ENCODE results near the gene SLCO6A1. TPM values are rescaled to one million over a fixed set of nuclear protein-coding genes. Genes with fewer than 3 reads are reported as not detected.
A peak's percentile ranks its signal among the peaks of the same experiment; 100 is the strongest.

The SLCO6A1 gene
- polyA plus RNA-seq, 3 donors: not detected

- Mint-ChIP-seq H3K36me3 (no peaks in the 10 kb centered on the region), H3K27me3 (ENCODE audit: low read depth in 3 of 3) (peaks cover 0 to 1% (median 0%) of the 10 kb centered on the region in 3 donors), H3K27ac (peak overlapping the region in 1 of 7 donors; percentile 54), H3K9me3 (peaks cover 0 to 3% (median 0%) of the 10 kb centered on the region in 7 donors), H3K4me1 (peaks cover 13% of the 10 kb centered on the region), H3K4me3 (no peak overlapping the region)
- H3K4me1 ChIP-seq (ENCODE audit: control insufficient read depth in 1 of 2, insufficient read depth in 2 of 2, low read length in 2 of 2): peaks cover 4 to 12% of the 10 kb centered on the region in 2 donors
- intact Hi-C loops (cut with micrococcal nuclease): no loop called here
- no peak overlapping the region for H3K4me2 ChIP-seq (replicated peaks; ENCODE audit: extremely low read depth, low read length, poor library complexity, severe bottlenecking)
- H3K36me3 ChIP-seq (replicated peaks in 1 of 2; ENCODE audit: control insufficient read depth in 1 of 2, insufficient read depth in 2 of 2, low read length in 2 of 2): no peaks in the 10 kb centered on the region
- peak overlapping the region; percentile 3 for H2AFZ ChIP-seq (ENCODE audit: insufficient read depth, low read depth, low read length, poor library complexity, severe bottlenecking)
- no peak overlapping the region for H3K4me3 ChIP-seq (replicated peaks in 1 of 3; ENCODE audit: low read depth in 2 of 3, low read length in 3 of 3)
- TF ChIP-seq, protein P1, sequence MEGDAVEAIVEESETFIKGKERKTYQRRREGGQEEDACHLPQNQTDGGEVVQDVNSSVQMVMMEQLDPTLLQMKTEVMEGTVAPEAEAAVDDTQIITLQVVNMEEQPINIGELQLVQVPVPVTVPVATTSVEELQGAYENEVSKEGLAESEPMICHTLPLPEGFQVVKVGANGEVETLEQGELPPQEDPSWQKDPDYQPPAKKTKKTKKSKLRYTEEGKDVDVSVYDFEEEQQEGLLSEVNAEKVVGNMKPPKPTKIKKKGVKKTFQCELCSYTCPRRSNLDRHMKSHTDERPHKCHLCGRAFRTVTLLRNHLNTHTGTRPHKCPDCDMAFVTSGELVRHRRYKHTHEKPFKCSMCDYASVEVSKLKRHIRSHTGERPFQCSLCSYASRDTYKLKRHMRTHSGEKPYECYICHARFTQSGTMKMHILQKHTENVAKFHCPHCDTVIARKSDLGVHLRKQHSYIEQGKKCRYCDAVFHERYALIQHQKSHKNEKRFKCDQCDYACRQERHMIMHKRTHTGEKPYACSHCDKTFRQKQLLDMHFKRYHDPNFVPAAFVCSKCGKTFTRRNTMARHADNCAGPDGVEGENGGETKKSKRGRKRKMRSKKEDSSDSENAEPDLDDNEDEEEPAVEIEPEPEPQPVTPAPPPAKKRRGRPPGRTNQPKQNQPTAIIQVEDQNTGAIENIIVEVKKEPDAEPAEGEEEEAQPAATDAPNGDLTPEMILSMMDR (IDR thresholded peaks at IDR 0.05): no peak
- no peaks in the 10 kb centered on the region for H3K9me3 ChIP-seq (replicated peaks in 1 of 2; ENCODE audit: control insufficient read depth in 1 of 2, insufficient read depth in 1 of 2, low read length in 2 of 2)
- no peaks in the 10 kb centered on the region for H4K20me1 ChIP-seq (ENCODE audit: insufficient read depth, low read length)
- WGBS (ENCODE audit: insufficient coverage): no CpG with 5 or more reads among the region's 2 CpGs
- H3K27me3 ChIP-seq (ENCODE audit: control insufficient read depth in 2 of 2, insufficient read depth in 2 of 2, low read length in 2 of 2): no peaks in the 10 kb centered on the region
- no peak overlapping the region for H3K27ac ChIP-seq (ENCODE audit: low read depth in 1 of 2, low read length in 2 of 2)
- H3K9ac ChIP-seq (ENCODE audit: insufficient read depth, low read length, poor library complexity, severe bottlenecking): no peak overlapping the region
- no peaks in the 10 kb centered on the region for H3K79me2 ChIP-seq (ENCODE audit: insufficient read depth, low read length)
- no peak for DNase-seq
These were observed 15.1 kb downstream of the SLCO6A1 start for GRCh38 chr5:102483736-102484135.

- no peak overlapping the region for H3K4me2 ChIP-seq (replicated peaks; ENCODE audit: extremely low read depth, low read length, poor library complexity, severe bottlenecking)
- peaks cover 4 to 8% of the 10 kb centered on the region in 2 donors for H3K4me1 ChIP-seq (ENCODE audit: control insufficient read depth in 1 of 2, insufficient read depth in 2 of 2, low read length in 2 of 2)
- peaks cover 8% of the 10 kb centered on the region for H3K4me1 Mint-ChIP-seq
- TF ChIP-seq, protein P1 (IDR thresholded peaks at IDR 0.05): no peak
- H3K9me3 ChIP-seq (replicated peaks in 1 of 2; ENCODE audit: control insufficient read depth in 1 of 2, insufficient read depth in 1 of 2, low read length in 2 of 2): no peaks in the 10 kb centered on the region
- peaks cover 0 to 2% (median 1%) of the 10 kb centered on the region in 3 donors for H3K27me3 Mint-ChIP-seq (ENCODE audit: low read depth in 3 of 3)
- intact Hi-C loops (cut with micrococcal nuclease): no loop called here
- no peak for DNase-seq
- H3K27ac Mint-ChIP-seq: peak overlapping the region in 1 of 7 donors; percentile 66
- no peaks in the 10 kb centered on the region for H3K36me3 ChIP-seq (replicated peaks in 1 of 2; ENCODE audit: control insufficient read depth in 1 of 2, insufficient read depth in 2 of 2, low read length in 2 of 2)
- peaks cover 0 to 3% (median 0%) of the 10 kb centered on the region in 7 donors for H3K9me3 Mint-ChIP-seq
- H3K27me3 ChIP-seq (ENCODE audit: control insufficient read depth in 2 of 2, insufficient read depth in 2 of 2, low read length in 2 of 2): no peaks in the 10 kb centered on the region
- H3K36me3 Mint-ChIP-seq: no peaks in the 10 kb centered on the region
- no CpG with 5 or more reads among the region's 1 CpG for WGBS (ENCODE audit: insufficient coverage)
- no peaks in the 10 kb centered on the region for H4K20me1 ChIP-seq (ENCODE audit: insufficient read depth, low read length)
- no peak overlapping the region for H3K27ac ChIP-seq (ENCODE audit: low read depth in 1 of 2, low read length in 2 of 2)
- no peak overlapping the region for H3K9ac ChIP-seq (ENCODE audit: insufficient read depth, low read length, poor library complexity, severe bottlenecking)
- H3K4me3 Mint-ChIP-seq: no peak overlapping the region
- H3K4me3 ChIP-seq (replicated peaks in 1 of 3; ENCODE audit: low read depth in 2 of 3, low read length in 3 of 3): no peak overlapping the region
- H3K79me2 ChIP-seq (ENCODE audit: insufficient read depth, low read length): no peaks in the 10 kb centered on the region
- H2AFZ ChIP-seq (ENCODE audit: insufficient read depth, low read depth, low read length, poor library complexity, severe bottlenecking): no peak overlapping the region
These were observed 17.6 kb downstream of the SLCO6A1 start for GRCh38 chr5:102481054-102481715.

Data from CD14-positive monocyte (primary cell).